Adipocyte (in vitro differentiated cells): ENCODE results near the gene OPN3.
A peak's percentile ranks its signal among the peaks of the same experiment; 100 is the strongest.

ENCODE experiments used
- DNase-seq: peaks from one replicate; pipeline ENCODE4 v3.0.0-alpha.2; 2015; ENCODE audit warnings: low read depth
- H3K27me3 ChIP-seq: replicated peaks from 2 replicates; pipeline ENCODE4 v1.7.0; 2013; ENCODE audit warnings: mild to moderate bottlenecking, low read length, moderate library complexity; ENCODE audit not compliant: control insufficient read depth, insufficient read depth
- H3K36me3 ChIP-seq: 2 replicates; pipeline ENCODE4 v1.7.0; 2013; ENCODE audit warnings: low read length, mild to moderate bottlenecking, moderate library complexity; ENCODE audit not compliant: control insufficient read depth, insufficient read depth, severe bottlenecking
- H3K4me1 ChIP-seq: 2 replicates; pipeline ENCODE4 v1.7.0; 2013; ENCODE audit warnings: mild to moderate bottlenecking, low read length, moderate library complexity; ENCODE audit not compliant: control insufficient read depth, insufficient read depth
- H3K4me3 ChIP-seq: 2 replicates; pipeline ENCODE4 v1.7.0; 2013; ENCODE audit warnings: mild to moderate bottlenecking, low read length, moderate library complexity
- H3K9ac ChIP-seq: 2 replicates; pipeline ENCODE4 v1.7.0; 2013; ENCODE audit warnings: mild to moderate bottlenecking, low read length, moderate library complexity
- H3K9me3 ChIP-seq: 2 replicates; pipeline ENCODE4 v1.7.0; 2013; ENCODE audit warnings: mild to moderate bottlenecking, low read length, moderate library complexity; ENCODE audit not compliant: control insufficient read depth

The OPN3 gene

GRCh38 chr1:241635556-241636152 lies 4.5 kb downstream of the OPN3 start:
- no peak for DNase-seq
- Histone ChIP-seq H3K4me3 (no peak overlapping the region), H3K9ac (no peak overlapping the region), H3K36me3 (peaks cover 8% of the 10 kb centered on the region), H3K4me1 (peaks cover 20% of the 10 kb centered on the region), H3K9me3 (no peaks in the 10 kb centered on the region), H3K27me3 (no peaks in the 10 kb centered on the region)

DNA sequence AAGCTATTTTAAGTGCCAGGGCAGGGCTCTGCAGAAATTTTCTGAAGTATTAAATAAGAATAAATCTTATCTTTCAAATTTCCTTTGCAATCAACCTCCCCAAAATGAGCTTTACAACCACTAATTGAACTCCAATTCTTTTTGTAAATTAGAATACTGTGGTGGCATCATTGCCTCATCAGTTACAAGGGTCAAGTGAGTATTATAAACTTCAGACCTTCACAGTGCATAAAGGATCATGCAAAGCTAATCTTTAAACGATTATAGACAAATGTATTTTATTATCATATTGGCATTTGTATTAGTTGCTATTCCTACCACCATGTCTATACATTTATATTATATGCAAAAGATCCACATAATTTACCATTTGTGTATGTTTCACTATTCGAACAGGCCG lies 7.2 kb downstream of the OPN3 start:
- H3K36me3 ChIP-seq: peaks cover 8% of the 10 kb centered on the region
- no peak for DNase-seq
- H3K9me3 ChIP-seq: no peaks in the 10 kb centered on the region
- no peak overlapping the region for H3K9ac ChIP-seq
- no peak overlapping the region for H3K4me3 ChIP-seq
- H3K4me1 ChIP-seq: peaks cover 16% of the 10 kb centered on the region
- no peaks in the 10 kb centered on the region for H3K27me3 ChIP-seq

DNA sequence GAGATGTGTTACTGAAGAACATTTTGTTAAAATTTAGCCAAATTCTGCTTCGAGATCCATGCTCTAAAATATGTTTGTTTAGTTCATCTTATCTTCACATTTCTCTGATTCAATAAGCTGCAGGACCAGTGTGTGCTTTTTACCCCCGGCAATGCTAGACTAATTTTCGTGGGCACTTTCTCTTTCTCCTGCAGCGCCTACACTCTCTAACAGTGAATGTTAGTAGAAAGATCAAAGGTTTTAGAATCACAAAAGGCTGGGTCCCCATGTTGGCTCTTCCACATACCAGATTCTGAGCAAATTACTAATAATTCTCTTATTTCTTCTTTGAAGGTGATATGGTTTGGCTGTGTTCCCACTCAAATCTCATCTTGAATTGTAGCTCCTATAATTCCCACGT lies 8.5 kb downstream of the OPN3 start:
- H3K36me3 ChIP-seq: peaks cover 8% of the 10 kb centered on the region
- no peak overlapping the region for H3K9ac ChIP-seq
- peaks cover 13% of the 10 kb centered on the region for H3K4me1 ChIP-seq
- DNase-seq: no peak
- H3K27me3 ChIP-seq: no peaks in the 10 kb centered on the region
- H3K9me3 ChIP-seq: no peaks in the 10 kb centered on the region
- no peak overlapping the region for H3K4me3 ChIP-seq

- Histone ChIP-seq H3K4me3 (no peak overlapping the region), H3K9me3 (no peaks in the 10 kb centered on the region), H3K4me1 (peaks cover 13% of the 10 kb centered on the region), H3K27me3 (no peaks in the 10 kb centered on the region), H3K36me3 (peaks cover 8% of the 10 kb centered on the region), H3K9ac (no peak overlapping the region)
- no peak for DNase-seq
Observed at GRCh38 chr1:241630899-241631298, 9.3 kb downstream of the OPN3 start.

GRCh38 chr1:241630476-241630875 lies 9.7 kb downstream of the OPN3 start:
- Histone ChIP-seq H3K9me3 (no peaks in the 10 kb centered on the region), H3K36me3 (peaks cover 8% of the 10 kb centered on the region), H3K4me3 (no peak overlapping the region), H3K9ac (no peak overlapping the region), H3K27me3 (no peaks in the 10 kb centered on the region), H3K4me1 (peaks cover 15% of the 10 kb centered on the region)
- DNase-seq: no peak

DNA sequence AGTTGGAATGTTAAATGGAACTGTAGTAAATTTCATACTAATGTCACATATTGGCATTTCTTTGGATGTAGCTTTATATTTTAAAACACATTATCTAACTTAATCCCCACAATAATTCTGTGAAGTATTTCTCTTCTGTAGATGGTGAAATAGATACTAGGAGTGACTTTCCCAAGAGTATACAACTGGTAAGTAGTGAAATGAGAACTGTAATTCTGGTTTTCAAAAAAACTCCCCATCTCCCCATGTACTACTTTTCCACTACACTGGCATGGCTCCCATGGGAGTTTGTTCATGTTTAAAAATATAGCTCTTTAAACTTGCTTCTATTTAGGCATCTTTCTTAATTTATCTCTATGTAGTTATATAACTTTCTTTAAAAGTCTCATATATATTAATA lies 10.2 kb downstream of the OPN3 start:
- DNase-seq: no peak
- Histone ChIP-seq H3K9me3 (no peaks in the 10 kb centered on the region), H3K27me3 (no peaks in the 10 kb centered on the region), H3K4me1 (peaks cover 19% of the 10 kb centered on the region), H3K9ac (no peak overlapping the region), H3K4me3 (no peak overlapping the region), H3K36me3 (peaks cover 4% of the 10 kb centered on the region)

DNA sequence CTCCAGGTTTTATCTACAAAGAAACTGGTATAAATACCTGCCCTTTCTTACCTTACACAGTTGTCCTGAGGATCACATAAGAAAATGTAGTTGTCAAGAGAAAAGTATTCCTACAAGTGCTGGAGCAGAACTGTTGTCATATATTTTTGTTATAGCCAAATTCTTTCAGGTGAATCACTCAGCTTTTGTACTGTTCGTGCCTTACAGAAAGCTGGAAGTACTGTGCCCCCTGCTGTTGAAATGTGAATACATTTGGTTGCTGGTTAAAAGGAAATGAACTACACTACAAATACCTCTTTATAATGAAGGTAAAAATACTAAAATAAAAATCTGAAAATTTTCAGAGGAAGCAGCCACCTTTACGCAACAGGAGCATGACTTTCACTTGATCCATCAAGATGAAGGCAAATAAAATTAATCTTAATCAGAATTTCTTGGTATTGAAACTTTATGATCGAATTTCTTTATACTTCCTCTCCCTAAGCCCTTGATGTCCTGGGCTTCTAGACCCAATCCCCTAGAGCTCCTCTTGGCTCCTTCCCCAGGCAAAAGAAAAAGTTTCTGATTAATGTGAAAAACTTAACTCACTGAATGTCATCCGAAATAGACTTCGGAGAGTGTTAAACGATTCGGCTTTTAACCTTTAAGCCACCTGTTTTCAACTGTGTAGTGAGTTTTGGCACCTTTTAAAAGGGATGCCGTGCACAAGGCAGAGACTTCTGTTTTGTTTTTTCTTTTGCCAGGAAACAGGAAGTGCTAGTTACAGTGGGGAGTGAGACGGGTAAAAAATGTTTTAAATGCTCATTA lies 12.5 kb downstream of the OPN3 start:
- H3K36me3 ChIP-seq: no peaks in the 10 kb centered on the region
- H3K4me1 ChIP-seq: peaks cover 28% of the 10 kb centered on the region
- H3K9ac ChIP-seq: no peak overlapping the region
- no peaks in the 10 kb centered on the region for H3K27me3 ChIP-seq
- DNase-seq: peak; percentile 80
- H3K4me3 ChIP-seq: no peak overlapping the region
- H3K9me3 ChIP-seq: no peaks in the 10 kb centered on the region

- Histone ChIP-seq H3K4me3 (no peak overlapping the region), H3K27me3 (no peaks in the 10 kb centered on the region), H3K9ac (no peak overlapping the region), H3K4me1 (peaks cover 28% of the 10 kb centered on the region), H3K36me3 (no peaks in the 10 kb centered on the region), H3K9me3 (no peaks in the 10 kb centered on the region)
- no peak for DNase-seq
Observed at GRCh38 chr1:241624935-241625334, 15.2 kb downstream of the OPN3 start.

- H3K4me3 ChIP-seq: no peak overlapping the region
- no peak for DNase-seq
- no peaks in the 10 kb centered on the region for H3K9me3 ChIP-seq
- no peak overlapping the region for H3K9ac ChIP-seq
- H3K4me1 ChIP-seq: peaks cover 20% of the 10 kb centered on the region
- H3K36me3 ChIP-seq: no peaks in the 10 kb centered on the region
- H3K27me3 ChIP-seq: no peaks in the 10 kb centered on the region
Observed at GRCh38 chr1:241622669-241623068, 17.5 kb downstream of the OPN3 start.

GRCh38 chr1:241617426-241617825 lies 22.7 kb downstream of the OPN3 start:
- Histone ChIP-seq H3K9ac (no peak overlapping the region), H3K36me3 (no peaks in the 10 kb centered on the region)
- no peak for DNase-seq

DNA sequence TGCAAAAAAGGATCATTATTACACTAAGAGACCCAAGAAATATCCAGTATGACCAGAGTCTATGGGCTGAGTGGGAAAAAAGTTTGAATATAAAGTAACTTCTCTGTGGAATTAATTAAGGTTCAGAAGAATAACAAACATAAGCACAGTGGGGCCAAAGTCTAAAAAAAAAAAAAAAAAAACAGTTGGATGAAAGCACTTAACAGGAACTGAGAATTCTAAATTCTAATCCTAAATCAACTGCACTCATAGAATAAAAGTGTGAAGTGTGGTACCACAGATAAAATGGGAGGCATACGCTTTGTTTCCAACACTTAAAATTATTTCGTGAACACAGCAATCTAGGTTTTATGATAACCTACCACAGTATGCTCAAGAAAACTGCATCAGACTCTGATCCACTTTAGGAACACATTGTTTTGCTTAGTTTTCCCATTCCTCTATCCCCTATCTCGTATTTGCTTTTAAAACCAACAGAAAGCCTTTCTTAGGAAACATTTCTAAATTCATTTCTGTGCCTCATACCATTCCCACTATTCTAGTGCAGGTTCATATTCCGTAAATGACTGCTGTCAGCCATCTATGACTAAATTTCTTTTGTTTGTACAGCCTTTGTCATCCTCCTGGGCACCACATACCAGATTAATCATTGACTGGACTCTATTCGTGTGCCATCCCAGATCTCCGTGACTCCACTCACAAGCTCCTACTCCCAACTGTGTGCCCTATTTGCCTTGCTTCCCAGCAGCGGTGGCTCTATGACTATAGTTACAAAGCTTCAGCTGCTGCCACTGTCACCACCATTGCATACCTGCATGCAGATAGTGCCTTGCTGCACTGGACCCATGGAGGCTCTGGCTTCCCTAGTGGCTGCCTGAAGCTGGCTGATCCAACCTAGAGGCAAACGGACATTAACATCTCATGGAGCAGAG lies 24.9 kb downstream of the OPN3 start:
- H3K9ac ChIP-seq: no peak overlapping the region
- no peak for DNase-seq
- peaks cover 22% of the 10 kb centered on the region for H3K4me1 ChIP-seq
- H3K4me3 ChIP-seq: no peak overlapping the region
- H3K27me3 ChIP-seq: no peaks in the 10 kb centered on the region
- H3K9me3 ChIP-seq: no peaks in the 10 kb centered on the region
- no peaks in the 10 kb centered on the region for H3K36me3 ChIP-seq

More at GRCh38 chr1:241617426-241617825, 22.7 kb downstream of the OPN3 start:
- no peak overlapping the region for H3K4me3 ChIP-seq
- H3K27me3 ChIP-seq: no peaks in the 10 kb centered on the region
- peaks cover 7% of the 10 kb centered on the region for H3K4me1 ChIP-seq
- H3K9me3 ChIP-seq: no peaks in the 10 kb centered on the region
